ENCODE data around the gene GSTM3.

GSTM3 gene

GRCh38 chr1:109765483-109765815 lies 24.6 kb upstream of the GSTM3 start:
- Histone ChIP-seq H3K36me3 (ENCODE audit: control insufficient read depth, low read length) (no peaks in the 10 kb centered on the region), H3K9me3 (ENCODE audit: control insufficient read depth, insufficient read depth, low read length) (no peaks in the 10 kb centered on the region), H3K79me2 (ENCODE audit: control insufficient read depth, low read length) (no peaks in the 10 kb centered on the region), H3K9me2 (replicated peaks; ENCODE audit: control insufficient read depth, low read length) (no peaks in the 10 kb centered on the region), H3K27ac (ENCODE audit: low read depth, low read length) (no peak overlapping the region), H3K27me3 (ENCODE audit: control insufficient read depth, low read length) (no peaks in the 10 kb centered on the region), H3K4me3 (ENCODE audit: low read length) (no peak overlapping the region), H3K4me1 (ENCODE audit: control insufficient read depth, low read length) (no peaks in the 10 kb centered on the region), H3F3A (ENCODE audit: control insufficient read depth, insufficient read depth) (no peaks in the 10 kb centered on the region), H3K4me2 (ENCODE audit: low read length) (no peak overlapping the region), H4K20me1 (ENCODE audit: control insufficient read depth, insufficient read depth, low read depth, low read length) (no peaks in the 10 kb centered on the region)
- no peak for TF ChIP-seq CTCF (IDR thresholded peaks at IDR 0.05; ENCODE audit: low read depth, low read length, poor library complexity, severe bottlenecking)
- TF ChIP-seq EZH2phosphoT487 (IDR thresholded peaks at IDR 0.05; ENCODE audit: borderline replicate concordance, low read length), result no peak

DNA sequence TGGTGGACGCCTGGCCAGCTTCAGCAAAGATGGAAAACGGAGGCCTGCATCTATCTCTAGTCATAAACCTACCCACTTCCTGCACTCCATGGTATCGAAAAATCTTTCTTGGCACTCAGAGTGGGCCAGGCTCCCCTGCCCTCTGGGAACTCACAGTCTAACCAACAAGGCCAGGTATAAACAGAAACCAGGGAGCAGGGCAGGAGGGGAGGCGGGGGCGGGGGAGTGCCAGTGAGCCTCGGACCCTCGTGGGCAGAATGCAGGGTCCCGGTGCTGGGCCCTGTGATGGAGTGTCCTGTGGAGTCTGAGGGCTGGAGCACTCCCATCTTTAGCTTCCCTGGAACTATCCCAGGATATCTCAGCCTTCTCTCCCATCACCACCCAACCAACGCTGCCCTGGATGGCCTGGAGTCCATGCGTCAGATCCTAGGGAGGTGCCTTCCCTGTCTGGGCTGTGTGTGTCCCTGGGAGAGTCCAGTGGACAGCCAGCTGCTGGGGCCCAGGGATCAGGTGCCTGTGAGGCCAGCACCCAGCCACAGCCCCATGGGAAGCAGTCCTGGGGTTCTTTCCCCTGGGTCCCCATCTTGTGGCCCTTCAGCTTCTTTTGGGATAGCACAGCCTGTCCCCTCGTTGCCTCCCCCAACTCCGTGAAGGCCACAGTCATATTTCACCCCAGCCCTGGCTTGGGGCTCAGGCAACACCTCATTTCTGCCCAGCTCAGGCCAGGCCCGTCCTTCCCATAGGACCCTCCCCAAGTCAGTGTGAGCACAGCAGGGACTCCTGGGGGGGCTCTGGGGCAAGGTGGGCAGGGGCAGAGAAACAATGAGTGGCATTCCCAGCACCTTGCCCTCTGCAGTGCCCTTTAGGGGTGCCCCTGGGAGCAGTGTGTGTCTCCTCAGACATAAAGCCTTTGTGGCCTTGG lies 24.0 kb upstream of the GSTM3 start:
- no peaks in the 10 kb centered on the region for H3K79me2 ChIP-seq (ENCODE audit: control insufficient read depth, low read length)
- H3K9me2 ChIP-seq (replicated peaks; ENCODE audit: control insufficient read depth, low read length), result no peaks in the 10 kb centered on the region
- TF ChIP-seq EZH2phosphoT487 (IDR thresholded peaks at IDR 0.05; ENCODE audit: borderline replicate concordance, low read length) (no peak), CTCF (IDR thresholded peaks at IDR 0.05; ENCODE audit: low read depth, low read length, poor library complexity, severe bottlenecking) (no peak)
- H3F3A ChIP-seq (ENCODE audit: control insufficient read depth, insufficient read depth), result no peaks in the 10 kb centered on the region
- no peak overlapping the region for H3K27ac ChIP-seq (ENCODE audit: low read depth, low read length)
- no peak overlapping the region for H3K4me3 ChIP-seq (ENCODE audit: low read length)
- no peak overlapping the region for H3K4me2 ChIP-seq (ENCODE audit: low read length)
- no peaks in the 10 kb centered on the region for H3K36me3 ChIP-seq (ENCODE audit: control insufficient read depth, low read length)
- H4K20me1 ChIP-seq (ENCODE audit: control insufficient read depth, insufficient read depth, low read depth, low read length), result no peaks in the 10 kb centered on the region
- no peaks in the 10 kb centered on the region for H3K9me3 ChIP-seq (ENCODE audit: control insufficient read depth, insufficient read depth, low read length)
- no peaks in the 10 kb centered on the region for H3K27me3 ChIP-seq (ENCODE audit: control insufficient read depth, low read length)
- H3K4me1 ChIP-seq (ENCODE audit: control insufficient read depth, low read length), result no peaks in the 10 kb centered on the region

DNA sequence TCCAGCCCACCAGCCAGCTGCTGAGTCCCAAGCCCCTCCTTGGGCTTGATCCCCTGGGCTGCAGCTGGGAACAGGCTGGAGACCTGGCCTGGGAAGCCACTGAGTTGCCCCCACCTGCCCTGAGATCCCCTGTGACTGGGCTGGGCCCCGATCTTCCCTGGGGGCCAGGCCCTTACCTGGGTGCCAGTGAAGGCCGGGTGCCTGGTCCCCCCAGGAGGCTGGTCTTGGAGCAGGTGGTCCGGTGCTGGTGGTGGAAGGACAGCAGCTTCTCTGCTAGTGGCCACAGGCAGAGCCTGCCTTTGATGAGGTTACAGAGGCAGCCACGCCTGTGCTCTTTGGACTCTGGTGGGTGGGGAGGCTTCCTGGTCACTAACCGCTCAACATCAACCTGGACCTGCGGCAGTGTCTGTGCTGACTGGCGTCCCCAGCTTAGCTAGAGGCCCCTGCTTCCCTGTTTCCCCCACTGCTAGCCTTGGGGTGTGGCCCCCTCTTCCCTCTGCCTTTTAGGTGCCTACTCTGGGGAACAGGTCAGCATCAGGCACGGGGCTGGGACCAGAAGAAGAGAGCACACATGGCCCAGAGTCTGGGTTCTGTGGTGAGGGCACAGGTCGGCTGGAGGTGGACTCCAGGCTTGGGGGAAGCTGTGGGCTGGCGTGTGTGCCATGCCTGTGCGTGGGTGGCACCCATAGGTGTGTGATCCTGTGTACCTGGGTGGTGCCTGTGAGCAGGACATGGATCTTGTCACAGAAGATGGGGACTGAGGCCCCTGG lies 23.0 kb upstream of the GSTM3 start, which contains the start of gene EPS8L3:
Gene EPS8L3 (minus strand): TSS at position 278 of the 770 bp plus-strand sequence. CDS start 2,174 bp downstream, outside the sequence.
- no peaks in the 10 kb centered on the region for H3K4me1 ChIP-seq (ENCODE audit: control insufficient read depth, low read length)
- no peaks in the 10 kb centered on the region for H3K79me2 ChIP-seq (ENCODE audit: control insufficient read depth, low read length)

More for the DNA sequence above, 23.0 kb upstream of the GSTM3 start, which contains the start of gene EPS8L3:
- H3K9me3 ChIP-seq (ENCODE audit: control insufficient read depth, insufficient read depth, low read length), result no peaks in the 10 kb centered on the region
- no peaks in the 10 kb centered on the region for H3F3A ChIP-seq (ENCODE audit: control insufficient read depth, insufficient read depth)
- no peaks in the 10 kb centered on the region for H3K9me2 ChIP-seq (replicated peaks; ENCODE audit: control insufficient read depth, low read length)
- H3K36me3 ChIP-seq (ENCODE audit: control insufficient read depth, low read length), result no peaks in the 10 kb centered on the region
- H3K27me3 ChIP-seq (ENCODE audit: control insufficient read depth, low read length), result no peaks in the 10 kb centered on the region
- no peak within 1 kb of the TSS for H3K4me2 ChIP-seq (ENCODE audit: low read length)
- H3K4me3 ChIP-seq (ENCODE audit: low read length), result no peak within 1 kb of the TSS
- H4K20me1 ChIP-seq (ENCODE audit: control insufficient read depth, insufficient read depth, low read depth, low read length), result no peaks in the 10 kb centered on the region
- no peak within 1 kb of the TSS for H3K27ac ChIP-seq (ENCODE audit: low read depth, low read length)
- TF ChIP-seq EZH2phosphoT487 (IDR thresholded peaks at IDR 0.05; ENCODE audit: borderline replicate concordance, low read length) (no peak), CTCF (IDR thresholded peaks at IDR 0.05; ENCODE audit: low read depth, low read length, poor library complexity, severe bottlenecking) (no peak)

Data from DOHH2 (cell line).